Loucy (cell line): Measurements from ENCODE around the gene PPARG.

Experiments
- H2AFZ ChIP-seq: fragments of 200-600 bp; sonication (generic); 2 replicates; pipeline ENCODE4 v1.6.0; 2016; ENCODE audit warnings: antibody characterized with exemption, mild to moderate bottlenecking, low read length, moderate library complexity
- H3F3A ChIP-seq: fragments of 200-600 bp; 2 replicates; pipeline ENCODE4 v1.6.0; 2016; ENCODE audit warnings: antibody characterized with exemption, low read depth, mild to moderate bottlenecking
- H3K27me3 ChIP-seq: fragments of 200-600 bp; sonication (generic); 2 replicates; pipeline ENCODE4 v1.6.1; 2014; ENCODE audit warnings: low read length, mild to moderate bottlenecking; ENCODE audit not compliant: insufficient read depth, poor library complexity, severe bottlenecking
- H3K36me3 ChIP-seq: fragments of 200-600 bp; sonication (generic); 2 replicates; pipeline ENCODE4 v1.6.1; 2016; ENCODE audit warnings: low read length; ENCODE audit not compliant: insufficient read depth
- H3K4me1 ChIP-seq: fragments of 200-600 bp; sonication (generic); 2 replicates; pipeline ENCODE4 v1.5.1; 2014; ENCODE audit warnings: low read length, mild to moderate bottlenecking; ENCODE audit not compliant: insufficient read depth, poor library complexity, severe bottlenecking
- H3K4me2 ChIP-seq: fragments of 200-600 bp; sonication (generic); 2 replicates; pipeline ENCODE4 v1.6.0; 2014; ENCODE audit warnings: antibody characterized with exemption, low read length, low read depth, mild to moderate bottlenecking; ENCODE audit not compliant: poor library complexity, severe bottlenecking
- H3K4me3 ChIP-seq: fragments of 200-600 bp; sonication (generic); 2 replicates; pipeline ENCODE4 v1.5.1; 2014; ENCODE audit warnings: low read length, mild to moderate bottlenecking, mixed read lengths; ENCODE audit not compliant: poor library complexity, severe bottlenecking
- H3K79me2 ChIP-seq: fragments of 200-600 bp; sonication (generic); 2 replicates; pipeline ENCODE4 v1.6.1; 2014; ENCODE audit warnings: low read length; ENCODE audit not compliant: insufficient read depth
- H3K9ac ChIP-seq: fragments of 200-600 bp; sonication (generic); 2 replicates; pipeline ENCODE4 v1.6.0; 2014; ENCODE audit warnings: mild to moderate bottlenecking, low read depth, low read length, moderate library complexity; ENCODE audit not compliant: poor library complexity, severe bottlenecking
- H3K9me2 ChIP-seq: fragments of 200-600 bp; sonication (generic); replicated peaks from 2 replicates; pipeline ENCODE4 v1.6.1; 2016; ENCODE audit warnings: low read depth, low read length, mixed read lengths
- H3K9me3 ChIP-seq: fragments of 200-600 bp; sonication (generic); 2 replicates; pipeline ENCODE4 v1.6.1; 2014; ENCODE audit warnings: mild to moderate bottlenecking, antibody characterized with exemption, low read length, low read depth; ENCODE audit not compliant: insufficient read depth
- H4K20me1 ChIP-seq: fragments of 200-600 bp; sonication (generic); 2 replicates; pipeline ENCODE4 v1.6.0; 2014; ENCODE audit warnings: antibody characterized with exemption, low read length, mild to moderate bottlenecking; ENCODE audit not compliant: insufficient read depth, poor library complexity, severe bottlenecking
- EZH2phosphoT487 ChIP-seq: fragments of 200-600 bp; IDR thresholded peaks from 2 replicates; pipeline ENCODE4 v1.6.1; 2018; ENCODE audit warnings: antibody characterized with exemption, mild to moderate bottlenecking, moderate library complexity, borderline replicate concordance
- TF ChIP-seq, protein P1 (sequence below): fragments of 200-600 bp; sonication (generic); conservative IDR thresholded peaks from 2 replicates; pipeline ENCODE4 v1.5.1; 2014; ENCODE audit warnings: mild to moderate bottlenecking, antibody characterized with exemption, low read length

Gene PPARG

GRCh38 chr3:12321015-12321414 is 32.1 kb downstream of the PPARG start:
- peaks cover 2% of the 10 kb centered on the region for H3K4me1 ChIP-seq
- H3K9ac ChIP-seq = no peak overlapping the region
- no peak overlapping the region for H3K4me2 ChIP-seq
- no peaks in the 10 kb centered on the region for H3K36me3 ChIP-seq
- H3K9me2 ChIP-seq = no peaks in the 10 kb centered on the region
- H3K4me3 ChIP-seq = no peak overlapping the region
- no peaks in the 10 kb centered on the region for H3K27me3 ChIP-seq
- H4K20me1 ChIP-seq = no peaks in the 10 kb centered on the region
- no peaks in the 10 kb centered on the region for H3K9me3 ChIP-seq
- no peaks in the 10 kb centered on the region for H3F3A ChIP-seq
- TF ChIP-seq, protein P1, sequence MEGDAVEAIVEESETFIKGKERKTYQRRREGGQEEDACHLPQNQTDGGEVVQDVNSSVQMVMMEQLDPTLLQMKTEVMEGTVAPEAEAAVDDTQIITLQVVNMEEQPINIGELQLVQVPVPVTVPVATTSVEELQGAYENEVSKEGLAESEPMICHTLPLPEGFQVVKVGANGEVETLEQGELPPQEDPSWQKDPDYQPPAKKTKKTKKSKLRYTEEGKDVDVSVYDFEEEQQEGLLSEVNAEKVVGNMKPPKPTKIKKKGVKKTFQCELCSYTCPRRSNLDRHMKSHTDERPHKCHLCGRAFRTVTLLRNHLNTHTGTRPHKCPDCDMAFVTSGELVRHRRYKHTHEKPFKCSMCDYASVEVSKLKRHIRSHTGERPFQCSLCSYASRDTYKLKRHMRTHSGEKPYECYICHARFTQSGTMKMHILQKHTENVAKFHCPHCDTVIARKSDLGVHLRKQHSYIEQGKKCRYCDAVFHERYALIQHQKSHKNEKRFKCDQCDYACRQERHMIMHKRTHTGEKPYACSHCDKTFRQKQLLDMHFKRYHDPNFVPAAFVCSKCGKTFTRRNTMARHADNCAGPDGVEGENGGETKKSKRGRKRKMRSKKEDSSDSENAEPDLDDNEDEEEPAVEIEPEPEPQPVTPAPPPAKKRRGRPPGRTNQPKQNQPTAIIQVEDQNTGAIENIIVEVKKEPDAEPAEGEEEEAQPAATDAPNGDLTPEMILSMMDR = no peak
- no peak for TF ChIP-seq EZH2phosphoT487
- H2AFZ ChIP-seq = no peak overlapping the region
- no peaks in the 10 kb centered on the region for H3K79me2 ChIP-seq

- Histone ChIP-seq H3K4me2 (no peak overlapping the region), H2AFZ (no peak overlapping the region), H3K9me2 (no peaks in the 10 kb centered on the region), H3K27me3 (no peaks in the 10 kb centered on the region), H3K4me3 (no peak overlapping the region), H4K20me1 (no peaks in the 10 kb centered on the region), H3K79me2 (no peaks in the 10 kb centered on the region), H3F3A (no peaks in the 10 kb centered on the region), H3K9ac (no peak overlapping the region), H3K4me1 (peaks cover 7% of the 10 kb centered on the region), H3K9me3 (no peaks in the 10 kb centered on the region), H3K36me3 (no peaks in the 10 kb centered on the region)
- TF ChIP-seq, protein P1 = no peak
- no peak for TF ChIP-seq EZH2phosphoT487
Measured at GRCh38 chr3:12323237-12323636, 34.4 kb downstream of the PPARG start.

GRCh38 chr3:12325586-12326515 is 37.0 kb downstream of the PPARG start:
- Histone ChIP-seq H3K4me2 (no peak overlapping the region), H3K79me2 (no peaks in the 10 kb centered on the region), H3K4me1 (peaks cover 14% of the 10 kb centered on the region), H3K27me3 (no peaks in the 10 kb centered on the region), H4K20me1 (no peaks in the 10 kb centered on the region), H3K4me3 (no peak overlapping the region), H3K36me3 (no peaks in the 10 kb centered on the region), H3K9ac (no peak overlapping the region), H3K9me3 (no peaks in the 10 kb centered on the region), H3F3A (no peaks in the 10 kb centered on the region), H3K9me2 (no peaks in the 10 kb centered on the region), H2AFZ (peak overlapping the region; percentile 59)
- TF ChIP-seq, protein P1 = no peak
- TF ChIP-seq EZH2phosphoT487 = no peak
